ENCODE data around the gene NUFIP2.

NUFIP2 gene

DNA sequence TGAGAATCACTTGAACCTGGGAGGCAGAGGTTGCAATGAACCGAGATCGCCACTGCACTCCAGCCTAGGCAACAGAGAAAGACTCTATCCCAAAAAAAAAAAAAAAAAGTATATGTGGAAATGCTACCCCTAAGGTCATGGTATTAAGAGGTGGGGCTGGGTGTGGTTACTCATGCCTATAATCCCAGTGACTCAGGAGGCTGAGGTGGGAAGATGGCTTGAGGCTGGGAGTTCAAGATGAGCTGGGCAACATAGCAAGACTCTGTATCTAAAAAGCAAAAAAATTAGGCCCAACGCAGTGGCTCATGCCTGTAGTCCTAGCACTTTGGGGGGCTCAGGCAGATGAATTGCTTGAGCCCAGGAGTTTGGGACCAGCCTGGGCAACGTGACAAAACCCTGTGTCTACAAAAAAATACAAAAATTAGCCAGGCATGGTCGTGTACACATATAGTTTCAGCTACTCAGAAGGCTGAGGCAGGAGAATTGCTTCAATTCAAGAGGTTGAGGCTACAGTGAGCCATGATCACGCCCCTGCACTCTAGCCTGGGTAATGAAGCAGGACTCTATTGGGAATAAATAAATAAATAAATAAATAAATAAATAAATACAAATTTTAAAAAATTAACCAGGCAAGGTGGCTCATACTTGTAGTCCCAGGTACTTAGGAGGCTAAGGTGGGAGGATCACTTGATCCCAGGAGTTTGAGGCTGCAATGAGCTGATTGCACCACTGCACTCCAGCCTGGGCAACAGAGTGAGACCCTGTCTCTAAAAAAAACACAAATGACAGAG is 32.3 kb upstream of the NUFIP2 start:
- H3K27ac ChIP-seq, result no peak overlapping the region
- TF ChIP-seq, protein P1, sequence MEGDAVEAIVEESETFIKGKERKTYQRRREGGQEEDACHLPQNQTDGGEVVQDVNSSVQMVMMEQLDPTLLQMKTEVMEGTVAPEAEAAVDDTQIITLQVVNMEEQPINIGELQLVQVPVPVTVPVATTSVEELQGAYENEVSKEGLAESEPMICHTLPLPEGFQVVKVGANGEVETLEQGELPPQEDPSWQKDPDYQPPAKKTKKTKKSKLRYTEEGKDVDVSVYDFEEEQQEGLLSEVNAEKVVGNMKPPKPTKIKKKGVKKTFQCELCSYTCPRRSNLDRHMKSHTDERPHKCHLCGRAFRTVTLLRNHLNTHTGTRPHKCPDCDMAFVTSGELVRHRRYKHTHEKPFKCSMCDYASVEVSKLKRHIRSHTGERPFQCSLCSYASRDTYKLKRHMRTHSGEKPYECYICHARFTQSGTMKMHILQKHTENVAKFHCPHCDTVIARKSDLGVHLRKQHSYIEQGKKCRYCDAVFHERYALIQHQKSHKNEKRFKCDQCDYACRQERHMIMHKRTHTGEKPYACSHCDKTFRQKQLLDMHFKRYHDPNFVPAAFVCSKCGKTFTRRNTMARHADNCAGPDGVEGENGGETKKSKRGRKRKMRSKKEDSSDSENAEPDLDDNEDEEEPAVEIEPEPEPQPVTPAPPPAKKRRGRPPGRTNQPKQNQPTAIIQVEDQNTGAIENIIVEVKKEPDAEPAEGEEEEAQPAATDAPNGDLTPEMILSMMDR (conservative IDR thresholded peaks at IDR 0.05), result no peak

DNA sequence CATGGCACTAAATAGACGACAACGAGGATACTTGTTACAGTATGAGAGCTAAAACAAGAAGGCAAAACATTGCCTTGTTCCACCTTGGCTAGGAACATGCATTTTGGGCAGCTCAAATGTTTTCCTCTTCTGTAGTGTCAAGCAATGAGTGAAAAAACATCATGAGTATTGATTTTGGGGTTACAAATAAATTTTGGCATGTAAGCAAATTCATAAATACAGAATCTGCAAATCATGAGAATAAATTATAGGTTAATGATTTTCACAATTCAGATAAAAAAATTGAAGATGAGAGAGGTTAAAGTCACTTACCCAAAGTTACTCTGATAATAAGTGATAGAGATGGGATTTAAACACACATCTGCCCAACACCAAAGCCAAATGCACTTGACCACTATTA is 28.4 kb upstream of the NUFIP2 start:
- TF ChIP-seq, protein P1 (conservative IDR thresholded peaks at IDR 0.05), result no peak
- H3K27ac ChIP-seq, result no peak overlapping the region

DNA sequence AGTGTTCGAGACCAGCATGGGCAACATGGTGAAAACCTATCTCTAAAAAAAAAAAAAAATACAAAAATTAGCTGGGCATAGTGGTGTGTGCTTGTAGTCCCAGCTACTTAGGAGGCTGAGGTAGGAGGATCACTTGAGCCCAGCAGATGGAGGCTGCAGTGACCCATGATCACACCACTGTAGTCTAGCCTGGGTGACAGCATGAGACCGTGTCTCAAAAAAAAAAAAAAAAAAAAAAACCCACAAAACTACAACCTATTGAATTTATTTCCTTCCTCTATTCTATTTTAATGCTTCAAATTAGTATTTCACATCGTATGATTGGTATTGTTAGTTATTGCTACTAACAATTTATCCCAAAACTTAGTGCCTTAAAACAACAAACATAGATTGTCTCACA is 9.4 kb upstream of the NUFIP2 start:
- H3K27ac ChIP-seq, result no peak overlapping the region
- TF ChIP-seq, protein P1 (conservative IDR thresholded peaks at IDR 0.05), result no peak

DNA sequence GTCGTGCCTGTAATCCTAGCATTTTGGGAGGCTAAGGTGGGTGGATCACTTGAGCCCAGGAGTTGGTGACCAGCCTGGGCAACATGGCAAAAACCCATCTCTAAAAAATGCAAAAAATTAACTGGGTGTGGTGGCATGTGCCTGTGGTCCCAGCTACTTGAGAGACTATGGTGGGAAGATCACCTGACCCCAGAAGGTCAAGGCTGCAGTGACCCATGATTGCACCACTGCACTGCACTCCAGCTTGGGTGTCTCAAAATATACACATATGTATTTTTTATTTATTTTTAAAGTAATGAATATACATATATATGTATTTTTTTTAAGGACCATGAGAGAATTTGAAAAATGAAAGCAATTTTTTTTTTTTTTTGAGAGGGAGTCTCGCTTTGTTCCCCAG is 5.1 kb upstream of the NUFIP2 start:
- H3K27ac ChIP-seq, result no peak overlapping the region
- TF ChIP-seq, protein P1 (conservative IDR thresholded peaks at IDR 0.05), result no peak

DNA sequence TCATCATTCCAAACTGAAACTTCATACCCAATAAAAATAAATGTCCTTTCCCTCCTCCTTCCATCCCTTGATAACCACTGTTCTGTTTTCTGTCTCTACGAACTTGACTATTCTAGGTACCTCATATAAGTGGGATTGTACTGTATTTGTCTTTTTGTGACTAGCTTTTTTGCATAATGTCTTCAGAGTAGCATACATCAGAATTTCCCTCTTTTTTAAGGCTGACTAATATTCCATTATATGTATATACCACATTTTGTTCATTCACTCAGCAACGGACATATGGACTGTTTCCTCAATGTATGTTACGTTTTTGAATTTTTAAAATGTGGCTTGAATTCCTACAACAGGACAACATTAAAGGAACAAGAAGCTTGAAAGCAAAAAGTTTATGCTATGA is 1.5 kb upstream of the NUFIP2 start:
- peak overlapping the region; percentile 98 for H3K27ac ChIP-seq
- TF ChIP-seq, protein P1 (conservative IDR thresholded peaks at IDR 0.05), result no peak

DNA sequence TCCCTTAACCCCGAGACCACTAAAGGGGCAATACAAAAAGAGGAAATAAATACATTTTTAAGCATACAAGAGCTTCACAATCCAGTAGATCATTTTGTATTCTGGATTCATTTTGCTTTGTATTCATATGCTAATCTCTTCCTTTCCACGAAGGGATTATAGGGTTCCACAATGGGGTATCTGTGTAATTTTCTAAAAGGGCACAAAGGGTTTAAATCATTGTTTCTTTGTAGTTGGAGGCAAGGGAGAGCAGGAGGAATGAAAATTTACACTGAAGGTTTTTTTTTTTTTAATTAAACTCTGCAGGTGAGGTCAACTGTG is 592 bp upstream of the NUFIP2 start:
- H3K27ac ChIP-seq, result peak overlapping the region; percentile 98
- TF ChIP-seq, protein P1 (conservative IDR thresholded peaks at IDR 0.05), result no peak

DNA sequence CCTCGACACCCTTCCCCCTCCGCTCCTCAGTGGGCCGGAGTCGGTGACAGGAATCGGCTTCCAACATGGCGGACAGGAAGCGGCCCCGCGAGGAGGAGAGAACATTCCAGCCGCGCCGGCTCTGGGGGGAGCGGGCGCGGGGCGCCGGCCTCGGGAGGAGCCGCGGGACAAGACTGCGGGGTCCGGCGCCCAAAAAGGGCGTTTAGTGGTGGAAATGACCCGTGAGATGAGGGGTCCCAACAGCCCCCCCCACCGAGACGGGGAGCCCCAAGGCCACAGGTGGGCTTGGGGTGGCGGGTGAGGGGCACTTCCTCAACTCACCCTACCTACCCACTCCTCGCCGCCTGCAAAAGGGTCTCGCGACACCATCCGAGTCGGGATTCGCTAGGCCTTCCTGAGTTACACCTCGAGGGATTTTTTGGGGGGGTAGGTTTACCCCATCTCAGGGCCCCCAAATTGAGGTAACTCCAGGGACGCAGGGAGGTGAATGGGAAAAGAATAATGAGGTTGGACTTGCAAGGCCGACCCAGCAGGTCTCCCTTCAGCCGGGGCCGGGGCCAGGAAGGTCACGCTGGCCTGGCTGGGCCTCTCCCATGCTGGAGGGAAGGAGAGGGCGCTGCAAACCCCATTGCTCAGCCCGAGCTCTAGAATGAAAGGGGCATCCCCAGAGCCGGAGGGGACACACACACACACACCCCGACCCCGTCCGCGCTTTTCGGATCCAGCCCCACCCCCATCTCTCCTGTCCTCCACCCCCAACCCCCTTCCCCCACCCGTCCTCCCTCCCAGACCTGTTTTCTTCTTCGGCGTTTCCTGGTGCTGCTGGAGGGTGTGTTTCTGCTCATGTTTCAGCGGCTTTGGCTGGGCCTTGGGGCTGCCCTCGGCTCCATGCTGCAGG is 707 bp downstream of the NUFIP2 start:
- TF ChIP-seq, protein P1 (conservative IDR thresholded peaks at IDR 0.05), result no peak
- H3K27ac ChIP-seq, result peak overlapping the region; percentile 98

Data from VCaP (cell line).